NOMO-1 treated with dmso at 0.1 percent for 144 hours (cell line): ENCODE measurements around the gene TMEM18.
A peak's percentile ranks its signal among the peaks of the same experiment; 100 is the strongest.
"Not testable (repeated sequence)": the region's sequence is repeated elsewhere in the genome, so short reads cannot be mapped to it uniquely, and the experiment has no call there.

ENCODE experiments used
- DNase-seq: peaks from one replicate; lab custom pipeline; 2025; ENCODE audit not compliant: unreplicated experiment; lab: John Stamatoyannopoulos, UW

TMEM18 gene

GRCh38 chr2:677056-677958 is at the start of gene TMEM18:
TMEM18 (minus strand) TSS chr2:677406; CDS start chr2:677345, 61 bp downstream.
- DNase-seq, result peak; percentile 96

- DNase-seq, result no peak
Measured at GRCh38 chr2:726169-726568, 49.0 kb upstream of the TMEM18 start.

GRCh38 chr2:725468-725867 is 48.3 kb upstream of the TMEM18 start:
- no peak for DNase-seq

GRCh38 chr2:723761-724160 is 46.6 kb upstream of the TMEM18 start:
- no peak for DNase-seq

GRCh38 chr2:720842-721241 is 43.6 kb upstream of the TMEM18 start:
- DNase-seq, result no peak

- DNase-seq, result no peak
Measured at GRCh38 chr2:719734-720133, 42.5 kb upstream of the TMEM18 start.

- no peak for DNase-seq
Measured at GRCh38 chr2:719191-719590, 42.0 kb upstream of the TMEM18 start.

GRCh38 chr2:717661-718060 is 40.5 kb upstream of the TMEM18 start:
- no peak for DNase-seq

GRCh38 chr2:715854-716560 is 38.8 kb upstream of the TMEM18 start:
- DNase-seq, result no peak

- no peak for DNase-seq
Measured at GRCh38 chr2:715038-715437, 37.8 kb upstream of the TMEM18 start.

GRCh38 chr2:714005-714741 is 37.0 kb upstream of the TMEM18 start:
- DNase-seq, result peak; percentile 23

- DNase-seq, result no peak
Measured at GRCh38 chr2:710867-711665, 33.9 kb upstream of the TMEM18 start.

- no peak for DNase-seq
Measured at GRCh38 chr2:709138-709765, 32.0 kb upstream of the TMEM18 start.

GRCh38 chr2:708667-709066 is 31.5 kb upstream of the TMEM18 start:
- no peak for DNase-seq

GRCh38 chr2:705971-706511 is 28.8 kb upstream of the TMEM18 start:
- no peak for DNase-seq

GRCh38 chr2:702765-703164 is 25.6 kb upstream of the TMEM18 start:
- DNase-seq, result not testable (repeated sequence)

- DNase-seq, result no peak
Measured at GRCh38 chr2:696999-697627, 19.9 kb upstream of the TMEM18 start.

- no peak for DNase-seq
Measured at GRCh38 chr2:696463-696862, 19.3 kb upstream of the TMEM18 start.

- DNase-seq, result no peak
Measured at GRCh38 chr2:694906-695510, 17.8 kb upstream of the TMEM18 start.
